ENCODE measurements around the gene ZNF646.

The ZNF646 gene

GRCh38 chr16:31130899-31131298 is 56.7 kb downstream of the ZNF646 start:
- no peak for DNase-seq (ENCODE audit: low read depth)

GRCh38 chr16:31131416-31131815 is 57.2 kb downstream of the ZNF646 start:
- no peak for DNase-seq (ENCODE audit: low read depth)

GRCh38 chr16:31131841-31132271 is 57.6 kb downstream of the ZNF646 start:
- no peak for DNase-seq (ENCODE audit: low read depth)

DNA sequence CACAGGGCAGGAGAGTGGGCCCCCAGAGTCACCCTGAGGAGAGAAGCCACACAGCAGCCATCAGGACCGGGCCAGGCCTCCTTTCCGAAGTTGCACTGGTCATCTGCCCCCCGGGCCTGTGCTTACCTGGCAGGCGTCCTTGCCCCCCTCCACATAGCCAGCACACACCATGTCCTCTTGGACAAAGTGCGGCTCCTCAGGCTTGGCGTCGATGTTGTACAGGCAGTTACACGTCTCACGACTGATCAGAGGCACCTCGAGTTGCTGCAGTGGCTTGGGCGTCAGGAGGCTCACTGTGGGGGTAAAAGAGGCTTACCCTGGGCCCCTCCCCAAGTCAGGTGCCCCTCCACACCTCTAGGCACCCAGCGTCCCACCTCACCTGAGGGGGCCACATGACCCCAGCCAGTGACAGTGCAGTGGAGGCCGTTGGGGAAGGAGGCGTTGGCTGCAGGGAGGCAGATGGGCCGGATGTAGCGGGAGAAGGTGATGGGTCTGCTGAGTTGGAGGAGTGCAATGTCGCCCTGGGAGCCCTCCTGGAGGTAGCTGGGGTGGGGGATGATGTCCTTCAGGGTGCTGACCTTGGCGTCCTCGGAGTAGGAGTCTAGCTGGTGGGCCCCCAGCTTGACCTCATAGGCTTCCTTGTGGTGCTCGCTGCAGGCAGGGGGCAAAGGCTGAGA is 58.2 kb downstream of the ZNF646 start:
- no peak for DNase-seq (ENCODE audit: low read depth)

- DNase-seq (ENCODE audit: low read depth): no peak
These were observed 58.9 kb downstream of the ZNF646 start for GRCh38 chr16:31133046-31133501.
